MM.1S (cell line): ENCODE measurements around the gene WNT9B.

Experiments
- DNase-seq: peaks from one replicate; pipeline ENCODE4 v3.0.0-alpha.2; 2015
- H2AFZ ChIP-seq: fragments of 300-600 bp; sonication (generic); 2 replicates; pipeline ENCODE4 v1.6.0; 2016; ENCODE audit warnings: antibody characterized with exemption, low read length
- H3F3A ChIP-seq: fragments of 300-600 bp; sonication (generic); 2 replicates; pipeline ENCODE4 v1.6.1; 2016; ENCODE audit warnings: mild to moderate bottlenecking, antibody characterized with exemption, low read length, moderate library complexity, mixed read lengths; ENCODE audit not compliant: insufficient read depth
- H3K27ac ChIP-seq: fragments of 300-600 bp; sonication (generic); 2 replicates; pipeline ENCODE4 v1.5.1; 2016; ENCODE audit warnings: mild to moderate bottlenecking, low read length
- H3K27me3 ChIP-seq: fragments of 300-600 bp; sonication (generic); replicated peaks from 2 replicates; pipeline ENCODE4 v1.6.0; 2016; ENCODE audit warnings: low read length; ENCODE audit not compliant: insufficient read depth
- H3K36me3 ChIP-seq: fragments of 300-600 bp; sonication (generic); replicated peaks from 2 replicates; pipeline ENCODE4 v1.6.1; 2016; ENCODE audit warnings: mild to moderate bottlenecking, low read length, mixed read lengths; ENCODE audit not compliant: insufficient read depth
- H3K4me1 ChIP-seq: fragments of 300-600 bp; sonication (generic); 2 replicates; pipeline ENCODE4 v1.6.1; 2016; ENCODE audit warnings: low read length, mixed read lengths
- H3K4me2 ChIP-seq: fragments of 300-600 bp; sonication (generic); 2 replicates; pipeline ENCODE4 v1.6.0; 2016; ENCODE audit warnings: low read depth, low read length
- H3K4me3 ChIP-seq: fragments of 300-600 bp; sonication (generic); 2 replicates; pipeline ENCODE4 v1.5.1; 2016; ENCODE audit warnings: low read length, mixed read lengths
- H3K79me2 ChIP-seq: fragments of 300-600 bp; sonication (generic); 2 replicates; pipeline ENCODE4 v1.6.1; 2016; ENCODE audit warnings: mixed run types, low read length, mixed read lengths
- H3K9ac ChIP-seq: fragments of 300-600 bp; sonication (generic); 2 replicates; pipeline ENCODE4 v1.6.1; 2016; ENCODE audit warnings: low read length, mixed read lengths
- H3K9me2 ChIP-seq: fragments of 300-600 bp; sonication (generic); replicated peaks from 2 replicates; pipeline ENCODE4 v1.6.1; 2016; ENCODE audit warnings: mild to moderate bottlenecking, low read length, mixed read lengths; ENCODE audit not compliant: insufficient read depth
- H3K9me3 ChIP-seq: fragments of 300-600 bp; sonication (generic); replicated peaks from 2 replicates; pipeline ENCODE4 v1.6.1; 2016; ENCODE audit warnings: mild to moderate bottlenecking, low read length, mixed read lengths; ENCODE audit not compliant: insufficient read depth
- H4K20me1 ChIP-seq: fragments of 300-600 bp; sonication (generic); 2 replicates; pipeline ENCODE4 v1.6.1; 2016; ENCODE audit warnings: mild to moderate bottlenecking, low read length, moderate library complexity, mixed read lengths; ENCODE audit not compliant: insufficient read depth
- CTCF ChIP-seq: fragments of 300-600 bp; sonication (generic); IDR thresholded peaks from 2 replicates; pipeline ENCODE4 v1.5.1; 2016; ENCODE audit warnings: antibody characterized with exemption, low read length, mixed read lengths
- EZH2 ChIP-seq: fragments of 300-600 bp; sonication (generic); optimal IDR thresholded peaks from 2 replicates; pipeline ENCODE3; 2017; ENCODE audit warnings: low read depth, mild to moderate bottlenecking, antibody characterized with exemption, low read length, mixed read lengths
- EZH2phosphoT487 ChIP-seq: fragments of 300-600 bp; sonication (generic); IDR thresholded peaks from 2 replicates; pipeline ENCODE4 v1.6.1; 2018; ENCODE audit warnings: antibody characterized with exemption, low read length

Gene WNT9B

GRCh38 chr17:46863383-46864121, 12.2 kb downstream of the WNT9B start:
- H3K4me1 ChIP-seq, result no peaks in the 10 kb centered on the region
- H3K4me2 ChIP-seq, result no peak overlapping the region
- H3K4me3 ChIP-seq, result no peak overlapping the region
- no peak for TF ChIP-seq EZH2phosphoT487
- TF ChIP-seq EZH2, result no peak
- no peak for TF ChIP-seq CTCF
- H3K9ac ChIP-seq, result no peak overlapping the region
- no peaks in the 10 kb centered on the region for H3K36me3 ChIP-seq
- no peak overlapping the region for H3K27ac ChIP-seq
- no peaks in the 10 kb centered on the region for H3K27me3 ChIP-seq
- H3K9me3 ChIP-seq, result no peaks in the 10 kb centered on the region
- no peak overlapping the region for H2AFZ ChIP-seq
- no peaks in the 10 kb centered on the region for H4K20me1 ChIP-seq
- H3K79me2 ChIP-seq, result no peaks in the 10 kb centered on the region
- no peak for DNase-seq
- no peaks in the 10 kb centered on the region for H3F3A ChIP-seq
- H3K9me2 ChIP-seq, result no peaks in the 10 kb centered on the region

GRCh38 chr17:46865100-46865499, 13.7 kb downstream of the WNT9B start:
- no peak overlapping the region for H2AFZ ChIP-seq
- H3K9me3 ChIP-seq, result no peaks in the 10 kb centered on the region
- H3K4me3 ChIP-seq, result no peak overlapping the region
- H3K27me3 ChIP-seq, result 0 out of 2 replicates have a peak, but pooled peaks cover 4% of the 10 kb centered on the region
- H3K9me2 ChIP-seq, result no peaks in the 10 kb centered on the region
- no peak overlapping the region for H3K9ac ChIP-seq
- H4K20me1 ChIP-seq, result no peaks in the 10 kb centered on the region
- H3K4me2 ChIP-seq, result no peak overlapping the region
- no peak for TF ChIP-seq EZH2
- TF ChIP-seq CTCF, result no peak
- TF ChIP-seq EZH2phosphoT487, result no peak
- no peak for DNase-seq
- H3K4me1 ChIP-seq, result no peaks in the 10 kb centered on the region
- H3K36me3 ChIP-seq, result no peaks in the 10 kb centered on the region
- no peak overlapping the region for H3K27ac ChIP-seq
- H3F3A ChIP-seq, result no peaks in the 10 kb centered on the region
- H3K79me2 ChIP-seq, result no peaks in the 10 kb centered on the region

- no peaks in the 10 kb centered on the region for H3K9me2 ChIP-seq
- no peak overlapping the region for H3K4me2 ChIP-seq
- H3K27ac ChIP-seq, result no peak overlapping the region
- H3F3A ChIP-seq, result no peaks in the 10 kb centered on the region
- H3K4me3 ChIP-seq, result no peak overlapping the region
- no peaks in the 10 kb centered on the region for H3K36me3 ChIP-seq
- H3K27me3 ChIP-seq, result 0 out of 2 replicates have a peak, but pooled peaks cover 4% of the 10 kb centered on the region
- H3K9me3 ChIP-seq, result no peaks in the 10 kb centered on the region
- H4K20me1 ChIP-seq, result no peaks in the 10 kb centered on the region
- no peaks in the 10 kb centered on the region for H3K4me1 ChIP-seq
- TF ChIP-seq EZH2phosphoT487 (no peak), EZH2 (no peak), CTCF (no peak)
- no peak overlapping the region for H3K9ac ChIP-seq
- DNase-seq, result no peak
- H3K79me2 ChIP-seq, result no peaks in the 10 kb centered on the region
- no peak overlapping the region for H2AFZ ChIP-seq
These were observed 14.9 kb downstream of the WNT9B start for GRCh38 chr17:46866325-46866724.
